Choroid plexus epithelial cell (primary cell): ENCODE results near the gene ADORA2B.
"Not testable (repeated sequence)": the region's sequence is repeated elsewhere in the genome, so short reads cannot be mapped to it uniquely, and the experiment has no call there.

Source experiments
- DNase-seq: peaks from one replicate; pipeline ENCODE4 v3.0.0-alpha.2; 2010; ENCODE audit warnings: low read depth
- H3K4me3 ChIP-seq: 2 replicates; pipeline ENCODE4 v1.5.1; 2011; ENCODE audit warnings: low read depth, mild to moderate bottlenecking, control low read depth, low read length, moderate library complexity
- CTCF ChIP-seq: conservative IDR thresholded peaks from 2 replicates; pipeline ENCODE4 v1.5.1; 2011; ENCODE audit warnings: low read depth, mild to moderate bottlenecking, control low read depth, inconsistent platforms, low read length, moderate library complexity

ADORA2B gene

GRCh38 chr17:15935891-15936290 lies 9.0 kb upstream of the ADORA2B start:
- DNase-seq = no peak
- no peak overlapping the region for H3K4me3 ChIP-seq
- no peak for TF ChIP-seq CTCF

GRCh38 chr17:15936481-15936880 lies 8.4 kb upstream of the ADORA2B start:
- H3K4me3 ChIP-seq, DNase-seq: not testable (repeated sequence)

GRCh38 chr17:15941781-15942180 lies 3.1 kb upstream of the ADORA2B start:
- no peak for TF ChIP-seq CTCF
- peak; percentile 44 for DNase-seq
- H3K4me3 ChIP-seq = no peak overlapping the region

- no peak for DNase-seq
- no peak overlapping the region for H3K4me3 ChIP-seq
- no peak for TF ChIP-seq CTCF
These were observed 2.6 kb upstream of the ADORA2B start for GRCh38 chr17:15942207-15942833.

- no peak for TF ChIP-seq CTCF
- H3K4me3 ChIP-seq = peak overlapping the region; percentile 74
- no peak for DNase-seq
These were observed 765 bp upstream of the ADORA2B start for GRCh38 chr17:15943971-15944758.

GRCh38 chr17:15945527-15946191 lies 729 bp downstream of the ADORA2B start:
- no peak for TF ChIP-seq CTCF
- no peak for DNase-seq
- peak overlapping the region; percentile 74 for H3K4me3 ChIP-seq

- peak overlapping the region; percentile 74 for H3K4me3 ChIP-seq
- DNase-seq = no peak
- no peak for TF ChIP-seq CTCF
These were observed 1.7 kb downstream of the ADORA2B start for GRCh38 chr17:15946611-15947120.
